Neural cell (in vitro differentiated cells): Measurements from ENCODE around the gene GRK1. TPM values are rescaled to one million over a fixed set of nuclear protein-coding genes. Genes with fewer than 3 reads are reported as not detected.
"Not testable (repeated sequence)": the region's sequence is repeated elsewhere in the genome, so short reads cannot be mapped to it uniquely, and the experiment has no call there.

Experiments used
- H2AFZ ChIP-seq: fragments of 200-600, 300-800 bp; sonication (generic), shearing (Covaris generic); 2 replicates; pipeline ENCODE4 v1.6.0; 2014; ENCODE audit warnings: low read depth, mild to moderate bottlenecking, antibody characterized with exemption, low read length, moderate library complexity
- H3F3A ChIP-seq: fragments of 200-600 bp; shearing (Covaris generic); 2 replicates; pipeline ENCODE4 v1.6.1; 2016; ENCODE audit warnings: mild to moderate bottlenecking, moderate library complexity, mixed read lengths, antibody characterized with exemption, low read length; ENCODE audit not compliant: insufficient read depth, poor library complexity, severe bottlenecking
- H3K27ac ChIP-seq: fragments of 200-600, 300-800 bp; sonication (generic), shearing (Covaris generic); 2 replicates; pipeline ENCODE4 v1.5.1; 2014; ENCODE audit warnings: mild to moderate bottlenecking, low read length, moderate library complexity
- H3K27me3 ChIP-seq: fragments of 300-800, 200-600 bp; sonication (generic), shearing (Covaris generic); 2 replicates; pipeline ENCODE4 v1.6.0; 2014; ENCODE audit warnings: mild to moderate bottlenecking, low read depth, low read length, moderate library complexity; ENCODE audit not compliant: insufficient read depth
- H3K36me3 ChIP-seq: fragments of 300-800, 200-600 bp; sonication (generic), shearing (Covaris generic); 2 replicates; pipeline ENCODE4 v1.5.1; 2014; ENCODE audit warnings: mild to moderate bottlenecking, antibody characterized with exemption, low read length, moderate library complexity; ENCODE audit not compliant: insufficient read depth
- H3K4me2 ChIP-seq: fragments of 300-800, 200-600 bp; sonication (generic), shearing (Covaris generic); 2 replicates; pipeline ENCODE4 v1.6.0; 2014; ENCODE audit warnings: mild to moderate bottlenecking, low read length
- H3K4me3 ChIP-seq: fragments of 300-800, 200-600 bp; sonication (generic), shearing (Covaris generic); 2 replicates; pipeline ENCODE4 v1.5.1; 2014; ENCODE audit warnings: mild to moderate bottlenecking, low read length, moderate library complexity
- H3K79me2 ChIP-seq: fragments of 200-600 bp; shearing (Covaris generic); replicated peaks from 2 replicates; pipeline ENCODE4 v1.6.0; 2014; ENCODE audit warnings: mild to moderate bottlenecking, low read length, moderate library complexity; ENCODE audit not compliant: insufficient read depth
- H3K9ac ChIP-seq: fragments of 300-800, 200-600 bp; sonication (generic), shearing (Covaris generic); 2 replicates; pipeline ENCODE4 v1.6.1; 2016; ENCODE audit warnings: mild to moderate bottlenecking, low read length, mixed read lengths
- H3K9me2 ChIP-seq: fragments of 200-600 bp; shearing (Covaris generic); 2 replicates; pipeline ENCODE4 v1.6.1; 2016; ENCODE audit warnings: mild to moderate bottlenecking, low read length, mixed read lengths; ENCODE audit not compliant: insufficient read depth
- H3K9me3 ChIP-seq: fragments of 200-600, 300-800 bp; sonication (generic), shearing (Covaris generic); 2 replicates; pipeline ENCODE4 v1.6.1; 2016; ENCODE audit warnings: mild to moderate bottlenecking, mixed run types, low read length, moderate library complexity, mixed read lengths
- H4K20me1 ChIP-seq: fragments of 200-600 bp; shearing (Covaris generic); 2 replicates; pipeline ENCODE4 v1.6.1; 2016; ENCODE audit warnings: mild to moderate bottlenecking, mixed run types; ENCODE audit not compliant: insufficient read depth
- CTCF ChIP-seq: fragments of 450-650 bp; IDR thresholded peaks from 2 replicates; pipeline ENCODE4 v1.5.1; 2014; ENCODE audit warnings: antibody characterized with exemption, mild to moderate bottlenecking, moderate library complexity; ENCODE audit not compliant: poor library complexity, severe bottlenecking
- EP300 ChIP-seq: fragments of 450-650 bp; conservative IDR thresholded peaks from 2 replicates; pipeline ENCODE4 v1.6.1; 2014; ENCODE audit warnings: antibody characterized with exemption, mild to moderate bottlenecking, moderate library complexity; ENCODE audit not compliant: poor library complexity, severe bottlenecking
- EZH2 ChIP-seq: fragments of 200-600, 300-800 bp; shearing (Covaris generic), sonication (generic); IDR thresholded peaks from 2 replicates; pipeline ENCODE4 v1.6.1; 2014; ENCODE audit warnings: antibody characterized with exemption, low read length, borderline replicate concordance, mild to moderate bottlenecking; ENCODE audit not compliant: insufficient read depth, poor library complexity, severe bottlenecking
- MXI1 ChIP-seq: fragments of 450-650 bp; conservative IDR thresholded peaks from 2 replicates; pipeline ENCODE4 v1.6.1; 2014; ENCODE audit warnings: antibody characterized with exemption, mild to moderate bottlenecking; ENCODE audit not compliant: poor library complexity, severe bottlenecking
- POLR2AphosphoS5 ChIP-seq: IDR thresholded peaks from 2 replicates; pipeline ENCODE4 v1.6.1; 2012
- RAD21 ChIP-seq: fragments of 450-650 bp; conservative IDR thresholded peaks from 2 replicates; pipeline ENCODE4 v1.6.1; 2014; ENCODE audit warnings: antibody characterized with exemption, mild to moderate bottlenecking, moderate library complexity
- SMC3 ChIP-seq: fragments of 450-650 bp; conservative IDR thresholded peaks from 2 replicates; pipeline ENCODE4 v1.6.1; 2014; ENCODE audit warnings: antibody characterized with exemption, mild to moderate bottlenecking, moderate library complexity; ENCODE audit not compliant: poor library complexity
- TAF1 ChIP-seq: IDR thresholded peaks from 2 replicates; pipeline ENCODE4 v1.6.1; 2012; ENCODE audit warnings: low read depth
- polyA plus RNA-seq: library from polyadenylated mRNA; depleted of rRNA; stranded (reverse); fragments of >200 nt; gene quantifications from 2 replicates; pipeline ENCODE4 v1.2.3, GENCODE V29; 2014
- TF ChIP-seq, protein P1 (sequence below): IDR thresholded peaks from 2 replicates; pipeline ENCODE4 v1.6.1; 2012; ENCODE audit warnings: borderline replicate concordance

Gene GRK1
- polyA plus RNA-seq, 1 donor from 2014 or later = 0.06 TPM

GRCh38 chr13:113724780-113725315 is 57.8 kb downstream of the GRK1 start:
- Histone ChIP-seq H3K27ac (no peak overlapping the region), H3K9ac (peak overlapping the region; percentile 45), H3K36me3 (no peaks in the 10 kb centered on the region), H4K20me1 (no peaks in the 10 kb centered on the region), H3K4me3 (peak overlapping the region; percentile 64), H3K27me3 (no peaks in the 10 kb centered on the region), H3K79me2 (no peaks in the 10 kb centered on the region), H3F3A (no peaks in the 10 kb centered on the region), H3K4me2 (peak overlapping the region; percentile 35), H3K9me2 (no peaks in the 10 kb centered on the region), H2AFZ (no peak overlapping the region), H3K9me3 (no peaks in the 10 kb centered on the region)
- TF ChIP-seq SMC3 = peak; percentile 90
- TF ChIP-seq RAD21 = peak; percentile 78
- no peak for TF ChIP-seq EZH2
- TF ChIP-seq, protein P1, sequence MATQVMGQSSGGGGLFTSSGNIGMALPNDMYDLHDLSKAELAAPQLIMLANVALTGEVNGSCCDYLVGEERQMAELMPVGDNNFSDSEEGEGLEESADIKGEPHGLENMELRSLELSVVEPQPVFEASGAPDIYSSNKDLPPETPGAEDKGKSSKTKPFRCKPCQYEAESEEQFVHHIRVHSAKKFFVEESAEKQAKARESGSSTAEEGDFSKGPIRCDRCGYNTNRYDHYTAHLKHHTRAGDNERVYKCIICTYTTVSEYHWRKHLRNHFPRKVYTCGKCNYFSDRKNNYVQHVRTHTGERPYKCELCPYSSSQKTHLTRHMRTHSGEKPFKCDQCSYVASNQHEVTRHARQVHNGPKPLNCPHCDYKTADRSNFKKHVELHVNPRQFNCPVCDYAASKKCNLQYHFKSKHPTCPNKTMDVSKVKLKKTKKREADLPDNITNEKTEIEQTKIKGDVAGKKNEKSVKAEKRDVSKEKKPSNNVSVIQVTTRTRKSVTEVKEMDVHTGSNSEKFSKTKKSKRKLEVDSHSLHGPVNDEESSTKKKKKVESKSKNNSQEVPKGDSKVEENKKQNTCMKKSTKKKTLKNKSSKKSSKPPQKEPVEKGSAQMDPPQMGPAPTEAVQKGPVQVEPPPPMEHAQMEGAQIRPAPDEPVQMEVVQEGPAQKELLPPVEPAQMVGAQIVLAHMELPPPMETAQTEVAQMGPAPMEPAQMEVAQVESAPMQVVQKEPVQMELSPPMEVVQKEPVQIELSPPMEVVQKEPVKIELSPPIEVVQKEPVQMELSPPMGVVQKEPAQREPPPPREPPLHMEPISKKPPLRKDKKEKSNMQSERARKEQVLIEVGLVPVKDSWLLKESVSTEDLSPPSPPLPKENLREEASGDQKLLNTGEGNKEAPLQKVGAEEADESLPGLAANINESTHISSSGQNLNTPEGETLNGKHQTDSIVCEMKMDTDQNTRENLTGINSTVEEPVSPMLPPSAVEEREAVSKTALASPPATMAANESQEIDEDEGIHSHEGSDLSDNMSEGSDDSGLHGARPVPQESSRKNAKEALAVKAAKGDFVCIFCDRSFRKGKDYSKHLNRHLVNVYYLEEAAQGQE = no peak
- no peak for TF ChIP-seq POLR2AphosphoS5
- TF ChIP-seq EP300 = peak; percentile 22
- TF ChIP-seq CTCF = peak; percentile 86
- TF ChIP-seq TAF1 = no peak
- TF ChIP-seq MXI1 = peak; percentile 60

GRCh38 chr13:113725329-113726105 is 58.5 kb downstream of the GRK1 start:
- not testable (repeated sequence) for H3K4me2 ChIP-seq, H3K27ac ChIP-seq, H3K9me3 ChIP-seq

DNA sequence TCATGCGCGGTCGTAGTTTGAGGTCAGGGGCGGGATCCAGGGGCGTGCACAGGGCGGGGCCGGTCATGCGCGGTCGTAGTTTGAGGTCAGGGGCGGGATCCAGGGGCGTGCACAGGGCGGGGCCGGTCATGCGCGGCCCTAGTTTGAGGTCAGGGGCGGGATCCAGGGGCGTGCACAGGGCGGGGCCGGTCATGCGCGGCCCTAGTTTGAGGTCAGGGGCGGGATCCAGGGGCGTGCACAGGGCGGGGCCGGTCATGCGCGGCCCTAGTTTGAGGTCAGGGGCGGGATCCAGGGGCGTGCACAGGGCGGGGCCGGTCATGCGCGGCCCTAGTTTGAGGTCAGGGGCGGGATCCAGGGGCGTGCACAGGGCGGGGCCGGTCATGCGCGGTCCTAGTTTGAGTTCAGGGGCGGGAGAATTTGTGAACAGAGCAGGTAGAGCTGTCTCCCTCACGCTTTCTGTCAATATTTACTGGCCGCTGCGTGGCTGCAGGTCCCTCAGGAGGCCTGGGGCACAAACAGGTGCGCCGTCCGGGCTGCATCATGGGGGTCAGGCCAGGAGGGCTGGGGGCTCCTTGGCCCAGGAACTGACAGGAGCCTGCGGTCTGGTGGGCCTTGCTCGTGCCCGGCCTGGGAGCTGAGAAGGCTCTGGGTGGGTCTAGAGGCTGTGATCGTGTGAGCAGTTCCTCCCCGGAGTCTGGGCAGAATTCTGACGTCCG is 59.2 kb downstream of the GRK1 start:
- not testable (repeated sequence) for H2AFZ ChIP-seq, H3K79me2 ChIP-seq, H3K9me2 ChIP-seq, H3K27ac ChIP-seq, H3K27me3 ChIP-seq, H3K36me3 ChIP-seq, H3F3A ChIP-seq, H3K9me3 ChIP-seq, H4K20me1 ChIP-seq, H3K9ac ChIP-seq, H3K4me2 ChIP-seq
- peak overlapping the region; percentile 62 for H3K4me3 ChIP-seq

More at GRCh38 chr13:113725329-113726105, 58.5 kb downstream of the GRK1 start:
- not testable (repeated sequence) for H4K20me1 ChIP-seq, H3F3A ChIP-seq, H3K9me2 ChIP-seq, H3K79me2 ChIP-seq, H2AFZ ChIP-seq, H3K27me3 ChIP-seq, H3K9ac ChIP-seq, H3K36me3 ChIP-seq
- peak overlapping the region; percentile 64 for H3K4me3 ChIP-seq
